ENCODE measurements around the gene CTSF. TPM values are rescaled to one million over a fixed set of nuclear protein-coding genes. Genes with fewer than 3 reads are reported as not detected.

Gene CTSF
- total and polyA plus RNA-seq, 2 donors (not counting 1 experiment from before 2014, with no cell fraction given) = 16.6 to 20.9 TPM

- Histone ChIP-seq H3K36me3 (replicated peaks in 1 of 2; ENCODE audit: control extremely low read depth in 1 of 2, control insufficient read depth in 1 of 2, extremely low read depth in 1 of 2, insufficient read depth in 2 of 2, low read length in 1 of 2) (no peaks in the 10 kb centered on the region), H3K4me1 (ENCODE audit: control insufficient read depth in 2 of 2, insufficient read depth in 2 of 2, low read length in 2 of 2) (peaks cover 10 to 11% of the 10 kb centered on the region in 2 donors), H3K27ac (ENCODE audit: low read length in 2 of 2) (no peak overlapping the region), H3K79me2 (ENCODE audit: control insufficient read depth, insufficient read depth, low read length) (no peaks in the 10 kb centered on the region), H3K27me3 (replicated peaks in 1 of 4; ENCODE audit: control extremely low read depth in 1 of 4, control insufficient read depth in 3 of 4, insufficient read depth in 4 of 4, low read length in 3 of 4) (peaks cover 0 to 26% (median 3%) of the 10 kb centered on the region in 4 experiments), H3K9me3 (ENCODE audit: control extremely low read depth in 1 of 3, control insufficient read depth in 2 of 3, insufficient read depth in 1 of 3, low read length in 2 of 3) (peaks cover 0 to 4% (median 0%) of the 10 kb centered on the region in 3 donors), H3K9ac (ENCODE audit: low read length) (no peak overlapping the region), H3K4me2 (replicated peaks; ENCODE audit: low read depth, low read length, poor library complexity, severe bottlenecking) (no peak overlapping the region), H3K4me3 (ENCODE audit: control extremely low read depth in 1 of 5, extremely low read depth in 1 of 5, insufficient read depth in 1 of 5, low read depth in 2 of 5, low read length in 4 of 5) (no peak overlapping the region), H2AFZ (ENCODE audit: insufficient read depth, low read depth, low read length, poor library complexity, severe bottlenecking) (no peak overlapping the region), H4K20me1 (ENCODE audit: control insufficient read depth, insufficient read depth, low read length, poor library complexity, severe bottlenecking) (no peaks in the 10 kb centered on the region)
- peaks cover 8% of the 10 kb centered on the region for H3K4me1 Mint-ChIP-seq
- no peaks in the 10 kb centered on the region for H3K9me3 Mint-ChIP-seq (ENCODE audit: insufficient read depth)
- TF ChIP-seq CTCF (IDR thresholded peaks at IDR 0.05) = no peak
- no peak for TF ChIP-seq EZH2 (IDR thresholded peaks at IDR 0.05; ENCODE audit: borderline replicate concordance, insufficient read depth, low read depth, low read length, poor library complexity, severe bottlenecking)
- no peak for DNase-seq
- intact Hi-C loops (cut with micrococcal nuclease) = no loop called here
- H3K4me3 Mint-ChIP-seq = no peak overlapping the region
- ChIA-PET POLR2A (no interaction called here), CTCF (interaction anchor here (1.3 kb wide), 1 partner anchor 116 kb away, joined by 4 read pairs; the partner anchor contains the start of gene RBM4B)
- 91% methylated on average over 16 of the region's 20 CpGs for WGBS (ENCODE audit: insufficient coverage)
- H3K27ac Mint-ChIP-seq = no peak overlapping the region
- peaks cover 13% of the 10 kb centered on the region for H3K27me3 Mint-ChIP-seq
- ATAC-seq (ENCODE audit: low read depth) = no peak
Observed at GRCh38 chr11:66562907-66563583, 5.4 kb downstream of the CTSF start.

GRCh38 chr11:66562275-66562674 lies 6.1 kb downstream of the CTSF start:
- Histone ChIP-seq H3K79me2 (ENCODE audit: control insufficient read depth, insufficient read depth, low read length) (no peaks in the 10 kb centered on the region), H2AFZ (ENCODE audit: insufficient read depth, low read depth, low read length, poor library complexity, severe bottlenecking) (no peak overlapping the region), H3K4me2 (replicated peaks; ENCODE audit: low read depth, low read length, poor library complexity, severe bottlenecking) (no peak overlapping the region), H3K27me3 (replicated peaks in 1 of 4; ENCODE audit: control extremely low read depth in 1 of 4, control insufficient read depth in 3 of 4, insufficient read depth in 4 of 4, low read length in 3 of 4) (peaks cover 0 to 26% (median under 1%) of the 10 kb centered on the region in 4 experiments), H3K4me1 (ENCODE audit: control insufficient read depth in 2 of 2, insufficient read depth in 2 of 2, low read length in 2 of 2) (peaks cover 5 to 6% of the 10 kb centered on the region in 2 donors), H4K20me1 (ENCODE audit: control insufficient read depth, insufficient read depth, low read length, poor library complexity, severe bottlenecking) (no peaks in the 10 kb centered on the region), H3K27ac (ENCODE audit: low read length in 2 of 2) (no peak overlapping the region), H3K4me3 (ENCODE audit: control extremely low read depth in 1 of 5, extremely low read depth in 1 of 5, insufficient read depth in 1 of 5, low read depth in 2 of 5, low read length in 4 of 5) (no peak overlapping the region), H3K36me3 (replicated peaks in 1 of 2; ENCODE audit: control extremely low read depth in 1 of 2, control insufficient read depth in 1 of 2, extremely low read depth in 1 of 2, insufficient read depth in 2 of 2, low read length in 1 of 2) (no peaks in the 10 kb centered on the region), H3K9me3 (ENCODE audit: control extremely low read depth in 1 of 3, control insufficient read depth in 2 of 3, insufficient read depth in 1 of 3, low read length in 2 of 3) (peaks cover 0 to 4% (median 0%) of the 10 kb centered on the region in 3 donors), H3K9ac (ENCODE audit: low read length) (no peak overlapping the region)
- H3K9me3 Mint-ChIP-seq (ENCODE audit: insufficient read depth) = no peaks in the 10 kb centered on the region
- no peak overlapping the region for H3K27ac Mint-ChIP-seq
- H3K27me3 Mint-ChIP-seq = peaks cover 16% of the 10 kb centered on the region
- H3K4me1 Mint-ChIP-seq = peaks cover 4% of the 10 kb centered on the region
- intact Hi-C loops (cut with micrococcal nuclease) = no loop called here
- DNase-seq (no peak), ATAC-seq (ENCODE audit: low read depth) (no peak)
- TF ChIP-seq CTCF (IDR thresholded peaks at IDR 0.05) = no peak
- no peak overlapping the region for H3K4me3 Mint-ChIP-seq
- WGBS (ENCODE audit: insufficient coverage) = 90% methylated on average over 2 of the region's 2 CpGs
- ChIA-PET POLR2A (no interaction called here), CTCF (interaction anchor here (0.7 to 2.1 kb wide), 2 partner anchors 16 to 116 kb away, joined by 3 to 6 read pairs; partner anchors contain the start of gene RBM4B)
